ELF-1 (cell line): ENCODE measurements around the gene FARP1.

Source experiments
- DNase-seq: peaks from one replicate; pipeline ENCODE4 v3.0.0-alpha.2; 2016; ENCODE audit warnings: low read depth, low spot score

Gene FARP1

GRCh38 chr13:98279473-98280175 is 136.7 kb downstream of the FARP1 start:
- DNase-seq: no peak

GRCh38 chr13:98280176-98280510 is 137.2 kb downstream of the FARP1 start:
- no peak for DNase-seq

- no peak for DNase-seq
Measured at GRCh38 chr13:98284679-98285078, 141.8 kb downstream of the FARP1 start.

GRCh38 chr13:98285317-98285716 is 142.4 kb downstream of the FARP1 start:
- DNase-seq: no peak

GRCh38 chr13:98285852-98286594 is 143.1 kb downstream of the FARP1 start:
- DNase-seq: no peak

GRCh38 chr13:98286799-98287198 is 143.9 kb downstream of the FARP1 start:
- DNase-seq: no peak

GRCh38 chr13:98288211-98288610 is 145.3 kb downstream of the FARP1 start:
- DNase-seq: no peak

GRCh38 chr13:98289339-98289945 is 146.5 kb downstream of the FARP1 start:
- no peak for DNase-seq

GRCh38 chr13:98290261-98290660 is 147.4 kb downstream of the FARP1 start:
- DNase-seq: no peak

- DNase-seq: no peak
Measured at GRCh38 chr13:98291658-98292057, 148.8 kb downstream of the FARP1 start.

- DNase-seq: no peak
Measured at GRCh38 chr13:98293103-98293502, 150.2 kb downstream of the FARP1 start.

GRCh38 chr13:98293570-98294142 is 150.8 kb downstream of the FARP1 start:
- no peak for DNase-seq

- DNase-seq: no peak
Measured at GRCh38 chr13:98295371-98295770, 152.5 kb downstream of the FARP1 start.

GRCh38 chr13:98297051-98297450 is 154.2 kb downstream of the FARP1 start:
- DNase-seq: no peak

GRCh38 chr13:98297745-98298144 is 154.9 kb downstream of the FARP1 start:
- DNase-seq: no peak

- no peak for DNase-seq
Measured at GRCh38 chr13:98298599-98298998, 155.7 kb downstream of the FARP1 start.

- DNase-seq: no peak
Measured at GRCh38 chr13:98299235-98299965, 156.5 kb downstream of the FARP1 start.

GRCh38 chr13:98299966-98300350 is 157.1 kb downstream of the FARP1 start:
- no peak for DNase-seq

- no peak for DNase-seq
Measured at GRCh38 chr13:98300956-98301641, 158.2 kb downstream of the FARP1 start.

GRCh38 chr13:98301721-98302120 is 158.8 kb downstream of the FARP1 start:
- no peak for DNase-seq

- no peak for DNase-seq
Measured at GRCh38 chr13:98303858-98304257, 161.0 kb downstream of the FARP1 start.
